NCI-H1436 (cell line): ENCODE results near the gene LCE3E.

ENCODE experiments used
- DNase-seq: peaks from one replicate; lab custom pipeline; 2025; lab: John Stamatoyannopoulos, UW

The LCE3E gene

GRCh38 chr1:152516082-152516481 lies 50.5 kb downstream of the LCE3E start:
- DNase-seq, result no peak
